ENCODE data around the gene SLC35E1.

- no peak for TF ChIP-seq CTCF (optimal IDR thresholded peaks at IDR 0.05 in 1 of 3, IDR thresholded peaks at IDR 0.05 in 1 of 3, conservative IDR thresholded peaks at IDR 0.05 in 1 of 3; ENCODE audit: extremely low read depth in 1 of 3, insufficient read depth in 2 of 3, low read length in 3 of 3)
- no peak for TF ChIP-seq EZH2 (IDR thresholded peaks at IDR 0.05; ENCODE audit: low read length)
Measured at GRCh38 chr19:16569609-16570320, 2.5 kb downstream of the SLC35E1 start.

All from keratinocyte (primary cell).